HG03520 (cell line): ENCODE results near the gene ATR.
"Not testable (repeated sequence)": the region's sequence is repeated elsewhere in the genome, so short reads cannot be mapped to it uniquely, and the experiment has no call there.

Experiments used
- ATAC-seq: cut with Tn5 transposase; IDR thresholded peaks from one replicate; pipeline ENCODE4 v1.9.1; 2021; ENCODE audit warnings: mild to moderate bottlenecking, moderate library complexity; ENCODE audit not compliant: unreplicated experiment

ATR gene

GRCh38 chr3:142595581-142595950 lies 17.0 kb upstream of the ATR start:
- ATAC-seq: no peak

- no peak for ATAC-seq
Measured at GRCh38 chr3:142595141-142595540, 16.6 kb upstream of the ATR start.

DNA sequence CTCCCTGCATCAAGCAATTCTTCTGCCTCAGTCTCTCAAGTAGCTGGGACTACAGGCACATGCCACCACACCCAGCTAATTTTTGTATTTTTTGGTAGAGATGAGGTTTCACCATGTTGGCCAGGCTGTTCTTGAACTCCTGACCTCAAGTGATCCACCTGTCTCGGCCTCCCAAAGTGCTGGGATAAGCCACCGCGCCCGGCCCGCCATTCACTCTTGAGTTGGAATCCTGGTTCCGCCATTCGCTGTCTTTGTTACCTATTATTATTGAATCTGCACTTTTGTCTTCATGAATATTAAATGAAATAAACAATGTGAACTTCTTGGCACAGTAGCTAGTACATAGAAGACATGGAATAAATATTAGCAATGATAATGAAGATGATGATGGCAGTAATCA lies 13.7 kb upstream of the ATR start:
- ATAC-seq: not testable (repeated sequence)

DNA sequence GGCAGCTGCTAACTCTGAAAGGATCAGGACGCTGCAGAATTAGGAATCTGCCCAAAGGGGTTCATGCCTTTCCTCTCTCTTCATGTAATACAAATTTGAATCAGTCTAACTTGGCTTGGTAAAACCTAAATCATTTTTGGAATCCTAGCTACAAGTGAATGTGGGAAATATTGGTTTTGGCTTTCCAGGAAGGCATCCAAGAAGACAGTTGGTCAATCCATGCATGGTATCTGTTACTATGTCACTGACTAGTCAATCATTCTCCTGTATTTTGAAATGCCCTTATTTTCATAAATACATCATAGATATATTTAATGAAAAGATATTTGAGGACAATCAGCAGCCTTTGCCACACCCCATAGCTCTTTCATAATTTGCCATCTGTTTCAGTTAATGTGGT lies 10.2 kb upstream of the ATR start:
- no peak for ATAC-seq

DNA sequence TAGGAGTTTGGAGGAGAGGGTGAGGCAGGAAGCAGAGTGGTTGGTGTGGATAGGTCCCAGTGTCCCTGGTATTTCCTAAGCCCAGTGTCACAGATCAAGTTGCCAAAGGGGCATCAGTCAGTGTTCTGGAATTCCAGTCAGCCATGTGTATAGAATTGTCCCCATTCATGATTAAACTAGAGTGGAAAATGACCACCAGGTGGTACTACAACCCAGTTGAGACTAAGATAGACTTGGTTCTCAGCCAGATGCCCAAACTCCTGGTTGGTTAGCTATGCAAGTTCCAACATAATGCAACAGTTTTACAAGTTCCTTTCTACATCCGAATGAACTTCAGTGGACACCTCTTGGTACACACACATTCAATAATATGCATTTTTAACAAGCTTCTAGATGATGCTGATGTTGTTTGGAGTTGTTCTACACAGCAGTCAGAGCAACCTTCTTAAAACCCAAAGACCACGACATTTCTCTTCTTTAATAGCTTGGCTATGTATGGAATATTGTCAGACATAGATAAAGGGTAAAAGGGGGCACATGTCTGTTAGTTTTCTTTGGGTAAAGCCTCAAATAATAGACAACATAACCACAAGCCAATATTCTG lies 8.4 kb upstream of the ATR start:
- peak; percentile 73 for ATAC-seq

GRCh38 chr3:142581070-142581469 lies 2.5 kb upstream of the ATR start:
- not testable (repeated sequence) for ATAC-seq

GRCh38 chr3:142580061-142580423 lies 1.5 kb upstream of the ATR start:
- no peak for ATAC-seq

GRCh38 chr3:142577696-142578328 lies 721 bp downstream of the ATR start:
- no peak for ATAC-seq

- no peak for ATAC-seq
Measured at GRCh38 chr3:142576792-142577191, 1.7 kb downstream of the ATR start.

- no peak for ATAC-seq
Measured at GRCh38 chr3:142574665-142575064, 3.9 kb downstream of the ATR start.

GRCh38 chr3:142574223-142574622 lies 4.3 kb downstream of the ATR start:
- not testable (repeated sequence) for ATAC-seq

DNA sequence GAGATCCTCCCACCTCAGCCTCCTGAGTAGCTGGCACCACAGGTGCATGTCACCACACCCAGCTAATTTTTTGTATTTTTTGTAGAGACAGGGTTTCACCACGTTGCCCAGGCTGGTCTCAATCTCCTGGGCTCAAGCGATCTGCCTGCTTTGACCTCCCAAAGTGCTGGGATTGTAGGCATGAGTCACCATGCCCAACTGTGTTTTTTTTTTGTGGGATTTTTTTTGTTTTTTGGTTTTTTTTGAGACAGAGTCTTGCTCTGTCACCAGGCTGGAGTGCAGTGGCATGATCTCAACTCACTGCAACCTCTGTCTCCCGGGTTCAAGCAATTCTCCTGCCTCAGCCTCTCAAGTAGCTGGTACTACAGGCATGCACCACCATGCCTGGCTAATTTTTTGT lies 9.1 kb downstream of the ATR start:
- ATAC-seq: not testable (repeated sequence)

GRCh38 chr3:142568393-142569017 lies 10.0 kb downstream of the ATR start:
- ATAC-seq: no peak

GRCh38 chr3:142566096-142566495 lies 12.4 kb downstream of the ATR start:
- no peak for ATAC-seq

DNA sequence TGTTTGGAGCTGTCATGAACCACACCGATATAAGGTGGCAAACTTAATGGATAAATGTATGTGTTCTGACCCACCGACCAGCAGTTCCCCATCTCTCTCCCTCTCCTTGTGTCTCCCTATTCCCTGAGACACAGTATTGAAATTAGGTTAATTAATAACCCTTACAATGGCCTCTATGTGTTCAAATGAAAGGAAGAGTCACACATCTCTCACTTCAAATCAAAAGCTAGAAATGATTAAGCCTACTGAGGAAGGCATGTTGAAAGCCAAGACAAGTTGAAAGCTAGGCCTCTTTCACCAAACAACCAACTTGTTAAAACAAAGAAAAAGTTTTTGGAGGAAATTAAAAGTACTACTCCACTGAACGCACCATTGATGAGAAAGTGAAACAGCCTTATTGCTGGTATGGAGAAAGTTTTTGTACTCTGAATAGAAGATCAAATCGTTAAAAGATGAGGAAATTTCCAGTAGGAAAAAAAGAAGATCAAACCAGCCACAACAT lies 15.0 kb downstream of the ATR start:
- no peak for ATAC-seq

GRCh38 chr3:142560118-142560517 lies 18.4 kb downstream of the ATR start:
- no peak for ATAC-seq

DNA sequence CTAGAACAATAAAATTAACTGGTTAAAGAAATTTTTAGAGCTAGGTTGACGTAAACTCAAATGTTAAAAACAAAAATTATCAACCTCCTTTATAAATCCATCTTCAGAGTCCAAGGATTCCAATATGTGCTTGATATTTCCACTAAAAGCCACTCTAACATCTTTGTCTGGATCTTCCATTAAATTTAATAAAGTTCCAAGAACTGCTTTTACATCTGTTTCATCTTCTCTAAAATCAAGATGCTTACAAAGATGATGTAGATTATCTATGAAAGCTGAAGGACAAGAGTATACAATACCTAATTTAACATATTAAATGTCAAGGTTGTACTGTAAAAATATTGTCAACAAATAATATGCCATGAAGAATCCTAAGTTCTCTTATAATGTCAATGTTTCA lies 24.8 kb downstream of the ATR start:
- no peak for ATAC-seq

DNA sequence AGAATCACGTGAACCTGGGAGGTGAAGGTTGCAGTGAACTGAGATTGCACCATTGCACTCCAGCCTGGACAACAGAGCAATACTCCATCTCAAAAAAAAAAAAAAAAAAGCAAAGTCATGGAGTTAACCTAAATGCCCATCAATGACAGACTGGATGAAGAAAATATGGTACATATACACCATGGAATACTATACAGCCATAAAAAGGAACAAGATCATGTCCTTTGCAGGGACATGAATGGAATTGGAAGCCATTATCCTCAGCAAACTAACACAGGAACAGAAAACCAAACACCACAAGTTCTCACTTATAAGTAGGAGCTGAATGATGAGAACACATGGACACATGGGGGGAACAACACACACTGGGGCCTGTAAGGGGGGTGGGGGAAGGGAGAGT lies 26.0 kb downstream of the ATR start:
- ATAC-seq: not testable (repeated sequence)

DNA sequence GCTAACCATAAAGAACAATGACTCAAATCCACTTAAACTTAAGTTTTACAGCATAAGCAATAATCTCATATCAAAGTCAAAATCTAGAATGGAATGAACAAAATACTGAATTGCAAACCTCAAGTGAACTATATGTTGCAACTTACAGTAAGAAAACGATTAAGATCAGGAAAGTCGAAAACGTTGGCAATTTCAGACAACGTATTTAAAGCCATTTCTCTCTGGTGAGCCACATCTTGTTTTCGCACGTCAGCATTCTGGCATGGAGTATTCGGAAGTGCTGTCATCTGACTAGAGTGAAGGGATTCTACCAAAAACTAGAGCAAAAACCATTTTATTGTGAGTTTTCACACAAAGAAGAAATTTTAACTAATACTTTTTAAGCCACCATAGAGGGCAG lies 28.5 kb downstream of the ATR start:
- ATAC-seq: no peak

DNA sequence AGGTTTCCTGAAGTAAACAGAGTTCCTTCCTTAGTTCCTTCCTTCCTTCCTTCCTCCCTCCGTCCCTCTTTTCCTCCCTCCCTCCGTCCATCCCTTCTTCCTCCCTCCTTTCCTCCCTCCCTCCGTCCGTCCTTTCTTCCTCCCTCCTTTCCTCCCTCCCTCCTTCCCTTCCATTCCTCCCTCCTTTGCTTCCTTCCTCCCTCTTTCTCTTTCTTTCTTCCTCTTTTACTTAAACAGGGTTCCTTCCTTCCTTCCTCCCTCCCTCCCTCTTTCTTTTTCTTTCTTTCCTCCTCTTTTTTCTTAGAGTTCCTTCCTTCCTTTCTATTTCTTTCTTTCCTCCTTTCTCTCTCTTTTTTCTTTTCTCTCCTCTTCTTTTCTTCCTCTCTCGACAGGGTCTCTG lies 35.2 kb downstream of the ATR start:
- no peak for ATAC-seq

DNA sequence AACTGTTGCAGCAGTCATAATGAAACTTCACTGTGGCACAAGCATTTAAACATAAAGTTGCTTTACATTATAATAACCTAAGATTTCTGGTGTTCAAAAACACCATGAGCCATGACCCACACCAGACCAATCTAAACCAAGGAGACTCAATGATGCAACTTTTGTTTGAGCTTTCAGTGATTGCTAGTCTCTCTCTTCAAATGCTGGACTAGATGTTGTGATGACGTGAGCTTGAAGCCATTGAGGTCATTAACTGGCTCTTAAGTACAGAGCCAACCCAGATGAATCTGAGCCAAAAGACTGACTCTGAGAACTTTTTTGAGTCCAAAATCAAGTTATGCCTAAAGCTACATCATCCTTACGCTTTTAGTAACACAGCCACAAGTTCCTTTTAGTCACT lies 36.5 kb downstream of the ATR start:
- ATAC-seq: no peak

DNA sequence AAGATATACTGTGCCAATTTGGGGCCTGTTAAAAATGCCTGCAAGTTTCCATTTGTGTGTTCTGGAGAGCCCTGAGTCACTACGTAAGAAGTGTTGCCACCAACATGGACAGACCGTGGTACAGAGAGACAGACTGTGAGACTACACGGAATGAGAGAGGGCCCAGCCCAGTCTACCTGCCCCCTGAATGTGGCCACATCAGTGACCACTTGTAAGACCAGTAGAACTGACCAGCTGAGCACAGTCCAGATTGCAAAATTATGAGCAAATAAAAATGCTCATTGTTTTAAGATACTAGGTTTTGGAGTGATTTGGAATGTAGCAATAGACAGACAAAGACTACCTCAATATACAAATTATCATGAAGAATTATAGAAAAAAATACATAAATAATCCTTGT lies 42.0 kb downstream of the ATR start:
- ATAC-seq: no peak
